ENCODE results near the gene PCDHB8. TPM values are rescaled to one million over a fixed set of nuclear protein-coding genes. Genes with fewer than 3 reads are reported as not detected.
"Not testable (repeated sequence)": the region's sequence is repeated elsewhere in the genome, so short reads cannot be mapped to it uniquely, and the experiment has no call there.

The PCDHB8 gene
- total RNA-seq, 1 donor: not detected

DNA sequence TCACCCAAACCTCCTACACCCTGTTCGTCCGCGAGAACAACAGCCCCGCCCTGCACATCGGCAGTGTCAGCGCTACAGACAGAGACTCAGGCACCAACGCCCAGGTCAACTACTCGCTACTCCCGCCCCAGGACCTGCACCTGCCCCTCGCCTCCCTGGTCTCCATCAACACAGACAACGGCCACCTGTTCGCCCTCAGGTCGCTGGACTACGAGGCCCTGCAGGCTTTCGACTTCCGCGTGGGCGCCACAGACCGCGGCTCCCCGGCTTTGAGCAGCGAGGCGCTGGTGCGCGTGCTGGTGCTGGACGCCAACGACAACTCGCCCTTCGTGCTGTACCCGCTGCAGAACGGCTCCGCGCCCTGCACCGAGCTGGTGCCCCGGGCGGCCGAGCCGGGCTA, 23.5 kb downstream of the PCDHB8 start:
- peaks cover 33% of the 10 kb centered on the region for H3K27me3 ChIP-seq (ENCODE audit: insufficient read depth, low read length)
- not testable (repeated sequence) for H3K4me3 ChIP-seq (ENCODE audit: low read length); H3K4me1 ChIP-seq (ENCODE audit: insufficient read depth, low read length)
- peaks cover 20% of the 10 kb centered on the region for H3K9me3 ChIP-seq (ENCODE audit: low read depth, low read length)

DNA sequence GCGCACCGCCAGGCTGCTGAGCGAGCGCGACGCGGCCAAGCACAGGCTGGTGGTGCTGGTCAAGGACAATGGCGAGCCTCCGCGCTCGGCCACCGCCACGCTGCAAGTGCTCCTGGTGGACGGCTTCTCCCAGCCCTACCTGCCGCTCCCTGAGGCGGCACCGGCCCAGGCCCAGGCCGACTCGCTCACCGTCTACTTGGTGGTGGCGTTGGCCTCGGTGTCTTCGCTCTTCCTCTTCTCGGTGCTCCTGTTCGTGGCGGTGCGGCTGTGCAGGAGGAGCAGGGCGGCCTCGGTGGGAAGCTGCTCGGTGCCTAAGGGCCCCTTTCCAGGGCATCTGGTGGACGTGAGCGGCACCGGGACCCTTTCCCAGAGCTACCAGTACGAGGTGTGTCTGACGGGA, 24.1 kb downstream of the PCDHB8 start:
- peaks cover 38% of the 10 kb centered on the region for H3K27me3 ChIP-seq (ENCODE audit: insufficient read depth, low read length)

DNA sequence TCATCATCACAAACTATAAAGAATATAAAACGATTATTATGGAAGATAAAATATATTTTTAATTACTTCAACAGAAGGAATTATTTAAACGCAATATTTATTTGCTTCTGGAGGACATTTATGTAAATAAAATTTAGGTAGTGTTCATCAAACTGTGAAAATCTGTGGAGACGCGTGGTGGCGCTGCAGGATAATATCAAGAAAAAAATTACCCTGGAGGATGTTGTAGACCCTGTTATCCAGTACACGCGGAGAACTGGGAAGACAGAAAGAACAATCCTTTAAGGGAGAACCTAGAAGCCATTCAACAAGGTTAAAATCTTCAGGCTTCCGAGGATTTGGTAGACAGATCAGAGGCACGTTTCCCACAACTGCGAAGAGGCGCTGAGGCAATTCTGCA, 30.9 kb downstream of the PCDHB8 start, which contains the start of gene PCDHB12:
Gene PCDHB12 (plus strand): TSS at position 242 of the 400 bp plus-strand sequence. CDS start 189 bp downstream, outside the sequence.
- Histone ChIP-seq H3K4me3 (ENCODE audit: low read length) (no peak within 1 kb of the TSS), H3K9me3 (ENCODE audit: low read depth, low read length) (no peaks in the 10 kb centered on the region), H3K4me1 (ENCODE audit: insufficient read depth, low read length) (no peaks in the 10 kb centered on the region), H3K27me3 (ENCODE audit: insufficient read depth, low read length) (peaks cover 50% of the 10 kb centered on the region)

More for the DNA sequence above, 24.1 kb downstream of the PCDHB8 start:
- H3K9me3 ChIP-seq (ENCODE audit: low read depth, low read length): peaks cover 15% of the 10 kb centered on the region
- not testable (repeated sequence) for H3K4me1 ChIP-seq (ENCODE audit: insufficient read depth, low read length); H3K4me3 ChIP-seq (ENCODE audit: low read length)

- H3K9me3 ChIP-seq (ENCODE audit: low read depth, low read length); H3K4me1 ChIP-seq (ENCODE audit: insufficient read depth, low read length); H3K4me3 ChIP-seq (ENCODE audit: low read length): not testable (repeated sequence)
- peaks cover 52% of the 10 kb centered on the region for H3K27me3 ChIP-seq (ENCODE audit: insufficient read depth, low read length)
Measured at GRCh38 chr5:141210281-141210680, 32.7 kb downstream of the PCDHB8 start.

- H3K27me3 ChIP-seq (ENCODE audit: insufficient read depth, low read length): peaks cover 48% of the 10 kb centered on the region
- not testable (repeated sequence) for H3K4me1 ChIP-seq (ENCODE audit: insufficient read depth, low read length); H3K9me3 ChIP-seq (ENCODE audit: low read depth, low read length); H3K4me3 ChIP-seq (ENCODE audit: low read length)
Measured at GRCh38 chr5:141210849-141211248, 33.3 kb downstream of the PCDHB8 start.

- not testable (repeated sequence) for H3K4me1 ChIP-seq (ENCODE audit: insufficient read depth, low read length); H3K4me3 ChIP-seq (ENCODE audit: low read length); H3K9me3 ChIP-seq (ENCODE audit: low read depth, low read length)
- H3K27me3 ChIP-seq (ENCODE audit: insufficient read depth, low read length): peaks cover 32% of the 10 kb centered on the region
Measured at GRCh38 chr5:141213656-141214339, 36.2 kb downstream of the PCDHB8 start, which contains the start of gene PCDHB13. TSS of gene PCDHB13 (plus strand) at chr5:141213919. CDS start at chr5:141214124, 205 bp downstream.

GRCh38 chr5:141214583-141214982, 37.0 kb downstream of the PCDHB8 start:
- H3K27me3 ChIP-seq (ENCODE audit: insufficient read depth, low read length): peaks cover 29% of the 10 kb centered on the region
- not testable (repeated sequence) for H3K4me1 ChIP-seq (ENCODE audit: insufficient read depth, low read length); H3K9me3 ChIP-seq (ENCODE audit: low read depth, low read length); H3K4me3 ChIP-seq (ENCODE audit: low read length)

- peaks cover 27% of the 10 kb centered on the region for H3K27me3 ChIP-seq (ENCODE audit: insufficient read depth, low read length)
- not testable (repeated sequence) for H3K9me3 ChIP-seq (ENCODE audit: low read depth, low read length); H3K4me3 ChIP-seq (ENCODE audit: low read length); H3K4me1 ChIP-seq (ENCODE audit: insufficient read depth, low read length)
Measured at GRCh38 chr5:141215504-141215903, 37.9 kb downstream of the PCDHB8 start.

- H3K9me3 ChIP-seq (ENCODE audit: low read depth, low read length); H3K4me1 ChIP-seq (ENCODE audit: insufficient read depth, low read length); H3K4me3 ChIP-seq (ENCODE audit: low read length): not testable (repeated sequence)
- H3K27me3 ChIP-seq (ENCODE audit: insufficient read depth, low read length): peaks cover 25% of the 10 kb centered on the region
Measured at GRCh38 chr5:141216035-141216434, 38.4 kb downstream of the PCDHB8 start.

- peaks cover 45% of the 10 kb centered on the region for H3K27me3 ChIP-seq (ENCODE audit: insufficient read depth, low read length)
- H3K4me1 ChIP-seq (ENCODE audit: insufficient read depth, low read length): no peaks in the 10 kb centered on the region
- no peak within 1 kb of the TSS for H3K4me3 ChIP-seq (ENCODE audit: low read length)
- peaks cover 8% of the 10 kb centered on the region for H3K9me3 ChIP-seq (ENCODE audit: low read depth, low read length)
Measured at GRCh38 chr5:141223112-141223783, 45.7 kb downstream of the PCDHB8 start, which contains the start of gene PCDHB14. TSS of gene PCDHB14 (plus strand) at chr5:141223343. CDS start at chr5:141223506, 163 bp downstream.

- not testable (repeated sequence) for H3K4me1 ChIP-seq (ENCODE audit: insufficient read depth, low read length); H3K9me3 ChIP-seq (ENCODE audit: low read depth, low read length); H3K4me3 ChIP-seq (ENCODE audit: low read length)
- H3K27me3 ChIP-seq (ENCODE audit: insufficient read depth, low read length): peaks cover 42% of the 10 kb centered on the region
Measured at GRCh38 chr5:141224844-141225243, 47.3 kb downstream of the PCDHB8 start.

DNA sequence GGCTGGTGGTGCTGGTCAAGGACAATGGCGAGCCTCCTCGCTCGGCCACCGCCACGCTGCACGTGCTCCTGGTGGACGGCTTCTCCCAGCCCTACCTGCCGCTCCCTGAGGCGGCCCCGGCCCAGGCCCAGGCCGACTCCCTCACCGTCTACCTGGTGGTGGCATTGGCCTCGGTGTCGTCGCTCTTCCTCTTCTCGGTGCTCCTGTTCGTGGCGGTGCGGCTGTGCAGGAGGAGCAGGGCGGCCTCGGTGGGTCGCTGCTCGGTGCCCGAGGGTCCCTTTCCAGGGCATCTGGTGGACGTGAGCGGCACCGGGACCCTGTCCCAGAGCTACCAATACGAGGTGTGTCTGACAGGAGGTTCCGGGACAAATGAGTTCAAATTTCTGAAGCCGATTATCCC, 47.8 kb downstream of the PCDHB8 start:
- H3K4me1 ChIP-seq (ENCODE audit: insufficient read depth, low read length); H3K4me3 ChIP-seq (ENCODE audit: low read length): not testable (repeated sequence)
- H3K9me3 ChIP-seq (ENCODE audit: low read depth, low read length): peaks cover 11% of the 10 kb centered on the region
- H3K27me3 ChIP-seq (ENCODE audit: insufficient read depth, low read length): peaks cover 45% of the 10 kb centered on the region

Other genes with a start within 250 kb of the PCDHB8 start
- gene PCDHAC2, start 211.3 kb upstream of the PCDHB8 start, total RNA-seq: not detected
- under 0.01 TPM for gene PCDHB1, start 126.4 kb upstream of the PCDHB8 start, total RNA-seq
- gene PCDHB2, start 83.2 kb upstream of the PCDHB8 start, total RNA-seq: 0.10 TPM
- gene PCDHB3, start 77.3 kb upstream of the PCDHB8 start, total RNA-seq: under 0.01 TPM
- gene PCDHB4, start 56.0 kb upstream of the PCDHB8 start, total RNA-seq: not detected
- gene PCDHB5, start 42.6 kb upstream of the PCDHB8 start, total RNA-seq: 0.10 TPM
- not detected for gene PCDHB6, start 27.7 kb upstream of the PCDHB8 start, total RNA-seq
- gene PCDHB7, start 5.1 kb upstream of the PCDHB8 start, total RNA-seq: under 0.01 TPM
- gene PCDHB16, start 4.6 kb downstream of the PCDHB8 start, total RNA-seq: not detected
- 0.31 TPM for gene PCDHB9, start 9.4 kb downstream of the PCDHB8 start, total RNA-seq
- not detected for gene PCDHB10, start 14.6 kb downstream of the PCDHB8 start, total RNA-seq
- not detected for gene PCDHB11, start 21.8 kb downstream of the PCDHB8 start, total RNA-seq
- not detected for gene PCDHB12, start 30.9 kb downstream of the PCDHB8 start, total RNA-seq
- gene PCDHB13, start 36.1 kb downstream of the PCDHB8 start, total RNA-seq: not detected
- not detected for gene PCDHB14, start 45.6 kb downstream of the PCDHB8 start, total RNA-seq
- gene PCDHB15, start 67.6 kb downstream of the PCDHB8 start, total RNA-seq: not detected
- 0.73 TPM for gene SLC25A2, start 126.3 kb downstream of the PCDHB8 start, total RNA-seq
- gene TAF7, start 143.0 kb downstream of the PCDHB8 start, total RNA-seq: 76.5 TPM
- not detected for gene PCDHGA1, start 152.7 kb downstream of the PCDHB8 start, total RNA-seq
- not detected for gene PCDHGA2, start 161.0 kb downstream of the PCDHB8 start, total RNA-seq
- 0.10 TPM for gene PCDHGA3, start 166.0 kb downstream of the PCDHB8 start, total RNA-seq
- gene PCDHGB1, start 172.3 kb downstream of the PCDHB8 start, total RNA-seq: not detected
- 0.21 TPM for gene PCDHGA4, start 177.2 kb downstream of the PCDHB8 start, total RNA-seq
- gene PCDHGB2, start 182.2 kb downstream of the PCDHB8 start, total RNA-seq: 0.63 TPM
- gene PCDHGA5, start 186.4 kb downstream of the PCDHB8 start, total RNA-seq: 0.21 TPM
- 0.63 TPM for gene PCDHGB3, start 192.5 kb downstream of the PCDHB8 start, total RNA-seq
- 0.10 TPM for gene PCDHGA6, start 196.1 kb downstream of the PCDHB8 start, total RNA-seq
- gene PCDHGA7, start 205.0 kb downstream of the PCDHB8 start, total RNA-seq: 0.42 TPM
- 0.31 TPM for gene PCDHGB4, start 209.9 kb downstream of the PCDHB8 start, total RNA-seq
- 0.10 TPM for gene PCDHGA8, start 214.8 kb downstream of the PCDHB8 start, total RNA-seq
- 0.84 TPM for gene PCDHGB5, start 220.2 kb downstream of the PCDHB8 start, total RNA-seq
- 0.42 TPM for gene PCDHGA9, start 225.0 kb downstream of the PCDHB8 start, total RNA-seq
- 0.63 TPM for gene PCDHGB6, start 230.2 kb downstream of the PCDHB8 start, total RNA-seq
- 0.52 TPM for gene PCDHGA10, start 235.2 kb downstream of the PCDHB8 start, total RNA-seq
- 0.31 TPM for gene PCDHGB7, start 239.9 kb downstream of the PCDHB8 start, total RNA-seq
- gene PCDHGA11, start 243.3 kb downstream of the PCDHB8 start, total RNA-seq: 0.21 TPM